Stimulated activated CD4-positive, alpha-beta T cell treated with anti-CD3 and anti-CD28 coated beads, Interleukin-15, amount 100 ng/mL, for 24 hours (primary cell): ENCODE results near the gene SLMAP.
"Not testable (repeated sequence)": the region's sequence is repeated elsewhere in the genome, so short reads cannot be mapped to it uniquely, and the experiment has no call there.

Experiments
- DNase-seq: peaks from one replicate; pipeline ENCODE4 v3.0.0-alpha.2; 2020

The SLMAP gene

DNA sequence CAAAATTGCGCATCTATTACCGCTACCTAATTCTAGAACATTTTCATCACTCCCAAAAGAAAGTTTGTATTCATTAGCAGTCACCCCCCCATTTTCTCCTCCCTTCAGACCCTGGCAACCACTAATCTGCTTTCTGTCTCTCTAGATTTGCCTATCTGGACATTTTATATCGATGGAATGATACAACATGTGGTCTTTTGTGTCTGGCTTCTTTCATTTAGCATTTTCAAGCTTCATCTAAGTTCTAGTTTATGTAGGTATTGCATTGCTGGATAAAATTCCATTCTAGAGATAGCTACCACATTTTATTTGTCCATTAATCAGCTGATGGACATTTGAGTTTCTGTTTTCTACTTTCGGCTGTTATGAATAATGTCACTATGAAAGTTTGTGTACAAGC lies 38.4 kb downstream of the SLMAP start:
- DNase-seq: no peak

DNA sequence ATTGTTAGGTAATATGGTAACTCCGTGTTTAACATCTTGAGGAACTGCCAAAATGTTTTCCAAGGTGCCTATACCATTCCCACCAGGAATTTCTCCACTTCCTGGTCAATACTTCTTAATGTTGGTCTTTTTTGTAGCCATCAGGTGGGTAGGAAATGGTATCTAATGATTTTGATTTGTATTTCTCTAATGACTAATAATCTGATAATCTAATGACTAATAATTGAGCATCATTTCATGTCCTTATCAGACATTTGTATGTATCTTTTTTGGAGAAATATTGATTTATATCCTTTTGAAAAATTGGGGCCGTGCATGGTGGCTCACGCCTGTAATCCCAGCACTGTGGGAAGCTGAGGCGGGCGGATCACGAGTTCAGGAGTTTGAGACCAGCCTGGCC lies 38.8 kb downstream of the SLMAP start:
- DNase-seq: no peak

DNA sequence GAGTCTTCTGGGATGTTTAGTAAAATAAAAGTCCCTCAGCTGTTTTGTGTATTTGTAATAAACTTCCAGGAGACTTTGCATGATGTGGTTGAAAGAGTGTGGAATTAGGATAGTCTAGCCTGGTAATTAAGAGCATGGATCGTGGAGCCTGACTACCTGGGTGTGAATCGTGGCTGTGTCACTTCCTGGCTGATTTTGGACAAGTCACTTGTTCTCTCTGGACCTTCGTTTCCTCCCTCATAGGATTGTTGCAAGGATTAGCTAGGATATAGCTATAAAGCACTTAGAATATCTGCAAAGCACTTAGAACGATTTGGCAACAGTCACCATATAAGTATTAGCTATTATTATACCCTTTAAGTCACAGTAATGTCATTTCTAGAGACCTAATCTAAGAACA lies 40.2 kb downstream of the SLMAP start:
- DNase-seq: no peak

DNA sequence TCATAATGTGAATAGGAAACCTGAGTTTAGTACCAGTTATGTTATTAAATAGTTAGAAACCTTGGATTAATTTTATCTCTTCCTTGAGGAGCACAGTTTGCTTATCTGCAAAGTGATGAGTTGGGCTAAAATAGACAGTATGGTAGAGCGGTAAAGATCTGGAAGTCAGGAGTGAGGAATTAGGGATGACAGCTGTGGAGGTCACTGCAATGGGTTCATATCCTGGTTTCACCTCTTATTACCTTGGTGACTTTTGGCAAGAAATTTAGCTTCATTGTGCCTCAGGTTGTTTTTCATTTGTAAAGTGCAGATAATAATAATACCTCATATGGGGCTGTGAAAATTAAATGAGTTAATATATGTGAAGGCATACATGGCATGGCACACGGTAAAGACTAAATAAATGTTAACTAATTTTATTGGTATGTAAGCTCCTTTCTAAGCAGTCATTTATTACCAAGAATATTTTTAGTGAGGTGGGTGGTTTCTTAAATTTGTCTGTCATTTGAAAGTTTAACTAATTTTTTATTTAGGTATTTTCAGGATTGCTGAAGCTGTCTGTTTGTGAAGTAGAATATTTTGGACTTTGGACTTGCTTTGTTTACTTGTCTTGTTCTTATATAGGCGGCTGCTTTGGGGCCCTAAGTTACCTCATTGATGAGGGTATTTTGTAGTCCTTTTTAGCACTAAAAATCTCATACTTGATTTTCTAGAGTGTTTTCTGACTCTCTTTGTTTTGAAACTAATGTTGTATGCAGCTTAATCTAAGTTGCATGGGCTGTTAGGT lies 41.8 kb downstream of the SLMAP start:
- DNase-seq: no peak

DNA sequence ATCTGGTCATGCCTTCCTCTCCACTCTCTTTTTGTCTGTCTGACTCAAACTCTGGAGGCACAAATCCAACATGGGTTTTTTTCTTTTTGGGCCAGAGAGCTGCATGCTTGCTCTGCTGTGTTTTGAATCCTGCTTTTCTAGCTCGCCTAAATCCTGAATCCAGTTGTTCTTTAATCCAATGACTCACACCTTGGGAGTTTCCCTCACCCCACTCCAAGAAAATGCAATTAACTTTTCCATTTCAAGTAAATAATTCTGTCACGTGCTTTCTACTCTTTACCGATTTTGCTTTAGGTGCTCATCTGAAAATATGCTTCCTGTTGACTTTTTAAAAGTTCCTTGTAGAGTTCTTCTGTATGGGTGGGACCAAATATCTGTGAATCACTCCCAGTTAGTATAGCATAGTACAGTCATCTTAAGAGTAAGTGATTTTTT lies 47.6 kb downstream of the SLMAP start:
- DNase-seq: no peak

DNA sequence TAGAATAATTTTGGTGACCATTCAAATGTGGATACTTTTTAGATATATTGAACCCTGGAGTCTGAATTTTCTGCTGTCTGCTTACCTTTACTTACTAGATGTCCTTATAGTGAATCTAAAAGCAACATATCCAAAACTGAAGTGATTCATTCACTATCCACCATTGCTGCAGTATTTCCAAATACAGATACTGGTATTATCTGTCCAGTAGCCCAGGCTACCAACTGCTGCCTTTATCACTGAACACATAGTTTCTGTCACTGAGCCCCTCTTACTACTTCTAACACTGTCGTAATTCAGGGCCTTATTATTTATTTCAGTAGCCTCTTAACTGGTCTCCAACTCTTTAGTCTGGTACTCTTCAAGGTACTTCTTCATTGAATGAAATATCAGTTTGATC lies 49.2 kb downstream of the SLMAP start:
- DNase-seq: no peak

DNA sequence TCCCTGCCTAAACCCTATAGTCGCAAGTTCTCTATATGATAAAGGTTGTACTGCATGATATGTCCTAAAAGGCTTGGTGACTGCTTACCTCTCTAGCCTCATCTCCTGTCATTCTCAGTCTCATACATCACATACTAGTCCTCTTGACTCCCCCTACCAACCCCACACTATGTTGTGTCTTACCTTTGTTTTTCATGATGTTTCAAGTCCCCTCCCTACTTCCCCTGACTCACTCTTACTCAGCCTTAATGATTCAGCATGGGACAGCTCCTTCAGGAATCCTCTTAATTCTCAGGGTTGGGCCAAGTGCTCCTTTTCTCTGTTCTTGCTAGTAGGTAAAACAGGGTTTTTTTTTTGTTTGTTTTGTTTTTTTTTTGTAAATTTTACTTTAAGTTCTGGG lies 49.6 kb downstream of the SLMAP start:
- peak; percentile 9 for DNase-seq

DNA sequence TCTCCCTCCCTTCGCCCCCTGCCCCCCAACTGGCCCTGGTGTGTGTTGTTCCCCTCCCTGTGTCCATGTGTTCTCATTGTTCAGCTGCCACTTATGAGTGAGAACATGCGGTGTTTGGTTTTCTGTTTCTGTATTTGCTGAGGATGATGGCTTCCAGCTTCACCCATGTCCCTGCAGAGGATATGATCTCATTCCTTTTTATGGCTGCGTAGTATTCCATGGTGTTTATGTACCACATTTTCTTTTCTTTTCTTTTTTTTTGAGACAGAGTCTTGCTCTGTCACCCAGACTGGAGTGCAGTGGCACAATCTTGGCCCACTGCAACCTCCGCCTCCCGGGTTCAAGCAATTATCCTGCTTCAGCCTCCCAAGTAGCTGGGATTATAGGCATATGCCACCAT lies 50.1 kb downstream of the SLMAP start:
- DNase-seq: not testable (repeated sequence)

DNA sequence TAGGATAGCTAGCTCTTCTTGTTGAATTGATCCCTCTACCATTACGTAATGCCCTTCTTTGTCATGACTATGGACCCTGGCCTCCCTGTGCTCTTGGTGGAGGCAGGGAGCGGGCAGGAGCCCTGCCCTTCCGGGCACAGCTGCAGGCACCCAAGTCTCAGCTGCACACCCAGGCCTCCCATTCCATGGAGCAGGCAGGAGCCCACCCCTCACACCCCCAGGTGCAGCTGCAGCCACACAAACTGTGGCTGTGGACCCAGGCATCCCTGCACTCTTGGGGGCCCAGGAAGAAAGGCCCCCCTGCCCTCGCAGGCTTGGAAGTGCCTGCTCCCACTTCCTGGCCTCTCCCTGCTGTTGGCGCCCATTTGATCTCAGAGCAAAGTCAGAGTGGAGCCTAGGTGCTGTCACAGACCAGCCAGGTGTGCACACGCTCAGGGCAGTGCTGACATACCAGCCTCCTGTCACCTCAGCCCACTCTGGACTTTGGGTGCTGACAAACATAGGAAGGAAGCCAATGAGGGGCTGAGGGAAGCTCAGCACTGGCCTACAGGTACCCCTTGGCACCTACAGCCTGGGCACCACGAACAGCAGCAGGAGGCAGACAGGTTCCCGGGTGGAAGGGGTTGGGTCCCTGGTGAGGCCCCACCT lies 53.0 kb downstream of the SLMAP start:
- DNase-seq: no peak

DNA sequence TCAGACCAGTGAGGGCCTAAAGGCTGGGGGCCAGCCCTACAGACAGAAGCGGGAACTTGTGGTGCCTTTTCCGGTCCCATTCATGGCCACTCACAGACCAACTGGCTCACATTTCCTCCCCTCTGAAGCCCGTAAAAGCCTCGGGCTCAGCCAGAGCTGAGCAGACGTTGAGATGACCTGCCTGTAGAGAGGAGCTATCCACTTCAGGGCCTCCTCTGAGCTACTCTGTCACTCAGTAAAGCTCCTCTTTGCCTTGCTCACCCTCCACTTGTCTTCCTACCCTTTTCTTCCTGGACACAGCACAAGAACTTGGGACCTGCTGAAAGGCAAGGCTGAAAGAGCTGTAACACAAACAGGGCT lies 53.5 kb downstream of the SLMAP start:
- DNase-seq: no peak

DNA sequence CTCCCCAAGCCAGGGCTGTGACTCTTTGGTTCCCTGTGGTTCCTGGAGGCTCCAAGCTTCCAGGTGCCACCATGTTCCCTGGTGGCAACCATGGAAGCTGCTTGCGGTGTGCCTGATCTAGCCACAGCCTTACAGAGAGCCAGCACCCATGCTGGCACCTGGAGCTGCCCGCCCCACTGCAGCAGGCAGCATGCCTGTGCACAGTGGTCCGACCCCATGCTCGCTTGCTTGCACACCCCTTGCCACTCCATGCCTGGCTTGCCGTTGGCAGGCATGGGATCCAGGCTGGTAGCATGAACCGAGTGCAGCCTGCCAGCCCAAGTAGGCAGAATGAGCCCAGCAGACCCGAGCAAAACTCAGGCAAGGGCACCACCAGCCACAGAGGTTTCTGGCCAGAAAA lies 53.9 kb downstream of the SLMAP start:
- no peak for DNase-seq

DNA sequence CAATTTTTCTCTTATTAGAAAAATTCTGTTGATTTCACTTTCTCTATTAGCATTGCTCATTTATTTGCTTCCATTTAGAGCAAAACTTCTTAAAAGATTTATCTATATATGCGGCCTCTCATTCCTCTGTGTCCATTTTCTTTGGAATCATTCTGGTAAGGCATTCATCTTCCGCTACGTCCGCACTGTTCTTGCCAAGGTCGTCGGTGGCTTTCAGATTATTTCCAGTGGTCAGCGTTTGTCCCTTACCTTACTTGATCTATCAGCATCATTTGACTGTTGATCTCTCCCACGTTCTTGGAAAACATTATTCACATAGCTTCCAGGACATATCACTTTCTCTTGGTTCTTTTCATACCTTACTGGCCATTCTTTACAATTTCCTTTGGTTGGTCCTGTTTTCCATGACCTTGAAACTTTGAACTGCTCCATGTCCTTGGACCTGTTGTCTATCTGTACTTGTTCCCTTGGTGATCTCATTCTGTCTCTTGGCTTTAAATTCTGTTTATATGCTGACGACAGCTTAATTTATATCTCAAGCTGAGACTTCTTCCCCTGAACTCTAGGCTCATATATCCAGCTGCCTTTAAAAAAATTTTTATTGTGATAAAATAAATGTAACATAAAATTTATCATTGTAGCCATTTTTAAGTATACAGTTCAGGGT lies 54.5 kb downstream of the SLMAP start:
- no peak for DNase-seq

DNA sequence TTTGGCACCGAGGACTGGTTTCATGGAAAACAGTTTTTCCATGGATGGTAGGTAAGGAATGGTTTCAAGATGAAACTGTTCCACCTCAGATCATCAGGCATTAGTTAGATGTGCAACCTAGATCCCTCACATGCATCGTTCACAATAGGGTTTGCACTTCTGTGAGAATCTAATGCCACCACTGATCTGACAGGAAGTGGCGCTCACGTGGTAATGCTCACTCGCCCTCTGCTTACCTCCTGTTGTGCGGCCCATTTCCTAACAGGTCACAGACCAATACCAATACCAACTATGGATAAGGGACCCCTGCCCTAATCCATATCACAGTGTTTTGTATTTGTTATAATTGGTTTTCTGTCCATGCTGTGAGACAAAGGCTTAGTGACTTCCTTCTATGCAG lies 58.9 kb downstream of the SLMAP start:
- peak; percentile 32 for DNase-seq

DNA sequence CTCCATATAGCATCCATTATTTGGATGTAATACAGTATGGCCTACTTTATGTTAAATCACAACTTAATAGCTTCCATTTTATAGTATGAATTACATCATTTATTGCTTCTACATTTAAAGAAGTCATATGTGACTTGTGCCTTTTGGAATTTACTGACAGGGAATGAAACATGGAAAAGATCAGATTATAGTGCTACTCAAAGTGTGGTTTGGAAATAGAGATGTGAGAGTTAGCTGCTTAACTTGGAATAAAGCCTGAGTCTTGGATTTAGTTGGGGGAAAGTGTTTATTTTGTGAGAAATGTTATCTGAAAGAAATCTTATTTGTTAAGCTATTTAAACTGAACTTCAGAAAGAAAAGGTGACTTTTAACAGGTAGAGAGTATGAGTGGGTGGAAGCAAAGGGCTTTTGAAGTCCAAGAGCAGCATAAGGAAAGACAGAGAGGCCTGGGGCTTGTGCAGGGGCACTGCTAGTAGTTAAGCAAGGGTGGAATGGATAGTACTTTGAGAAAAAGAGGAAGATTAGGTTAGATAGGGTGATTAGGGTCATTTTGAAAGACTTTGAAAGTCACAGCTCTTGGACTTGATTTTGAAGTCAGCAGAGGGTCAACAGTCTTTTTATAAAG lies 60.5 kb downstream of the SLMAP start:
- no peak for DNase-seq

DNA sequence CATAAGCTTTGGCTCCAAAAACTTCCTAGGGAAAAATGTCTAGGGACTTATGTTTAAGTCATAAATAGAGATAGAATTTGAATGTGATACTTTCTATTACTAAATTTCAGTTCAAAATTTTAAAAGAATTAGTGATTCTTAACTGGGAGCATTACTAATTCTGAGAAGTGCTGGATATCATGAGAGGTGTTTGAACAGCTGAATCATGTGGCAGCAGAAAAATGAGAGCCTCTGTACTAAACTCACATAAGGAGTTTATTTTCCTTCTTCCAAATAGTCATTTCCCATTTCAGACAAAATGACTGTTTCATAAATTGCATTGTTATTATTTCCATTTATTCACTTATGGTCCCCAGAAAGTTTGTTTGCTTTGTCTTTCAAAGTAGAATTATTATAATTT lies 62.7 kb downstream of the SLMAP start:
- DNase-seq: no peak

DNA sequence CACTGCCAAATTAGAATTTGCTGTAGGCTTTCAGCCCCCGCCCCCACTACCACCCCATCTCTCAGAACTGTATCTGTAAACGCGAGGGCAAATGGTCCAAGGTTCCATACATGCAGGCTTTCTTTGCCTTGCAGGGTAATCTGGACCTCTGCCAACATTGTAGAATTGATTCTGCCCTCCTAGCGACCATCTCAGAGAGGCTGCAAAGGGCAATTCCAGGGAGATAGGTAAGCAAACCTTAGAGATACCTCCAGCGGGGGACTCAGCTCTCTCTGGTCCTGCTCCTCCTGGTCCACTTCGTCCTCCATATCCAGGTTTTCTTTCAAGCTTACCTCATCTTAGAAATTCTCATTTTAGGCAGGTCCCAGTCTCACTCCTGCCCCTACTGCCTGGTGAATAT lies 64.4 kb downstream of the SLMAP start:
- DNase-seq: no peak

DNA sequence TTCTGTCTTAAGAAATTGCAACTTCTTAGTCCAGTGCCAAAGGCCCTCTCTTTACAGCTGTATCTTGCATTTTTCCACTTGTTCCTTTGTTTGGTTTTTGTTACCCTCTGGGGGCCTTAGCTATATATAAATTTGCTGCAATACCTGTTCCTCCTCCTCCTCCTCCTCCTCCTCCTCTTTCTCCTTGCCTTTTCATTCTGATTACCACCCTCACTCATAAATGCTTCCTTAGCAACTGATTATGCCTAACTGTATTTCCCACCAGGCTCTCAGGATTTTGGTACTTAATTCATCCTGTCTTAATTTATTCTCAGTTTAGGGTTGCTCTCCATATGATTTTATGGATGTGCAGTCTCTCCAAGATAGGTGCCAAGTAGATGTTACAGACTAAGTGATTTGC lies 65.7 kb downstream of the SLMAP start:
- DNase-seq: no peak

DNA sequence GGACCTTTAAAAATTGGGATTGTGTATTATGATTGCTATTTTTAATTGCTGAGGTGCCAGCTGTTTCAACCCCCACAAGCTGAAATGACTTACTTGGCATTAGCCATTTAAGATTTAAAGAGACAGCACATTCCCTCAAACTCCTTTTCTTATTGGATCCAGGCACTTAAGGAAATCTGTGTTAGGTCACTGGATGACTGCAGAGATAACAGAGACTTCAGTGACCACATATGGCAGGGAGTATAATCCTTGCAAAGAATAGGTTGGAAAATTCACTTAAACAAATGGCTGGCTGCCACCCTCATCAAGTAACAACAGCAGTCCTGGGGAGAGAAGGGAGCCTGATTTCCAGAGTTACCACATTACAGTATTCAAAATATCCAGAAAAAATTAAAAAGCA lies 66.6 kb downstream of the SLMAP start:
- DNase-seq: no peak

DNA sequence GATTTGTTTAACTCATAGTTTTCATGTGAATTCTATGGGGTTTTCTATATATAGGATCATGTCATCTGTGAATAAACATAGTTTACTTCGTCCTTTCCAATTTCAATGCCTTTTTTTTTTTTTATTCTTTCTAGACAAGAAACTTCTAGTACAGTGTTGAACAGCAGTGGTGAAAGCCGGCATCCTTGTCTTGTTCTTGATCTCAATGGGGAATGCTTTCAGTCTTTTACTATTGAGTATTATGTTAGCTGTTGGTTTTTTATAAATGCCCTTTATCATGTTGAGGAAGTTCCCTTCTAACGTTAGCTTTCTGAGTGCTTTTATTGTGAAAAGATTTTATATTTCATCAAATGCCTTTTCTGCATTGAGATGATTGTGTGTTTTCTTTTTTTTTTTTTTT lies 69.0 kb downstream of the SLMAP start:
- DNase-seq: no peak

DNA sequence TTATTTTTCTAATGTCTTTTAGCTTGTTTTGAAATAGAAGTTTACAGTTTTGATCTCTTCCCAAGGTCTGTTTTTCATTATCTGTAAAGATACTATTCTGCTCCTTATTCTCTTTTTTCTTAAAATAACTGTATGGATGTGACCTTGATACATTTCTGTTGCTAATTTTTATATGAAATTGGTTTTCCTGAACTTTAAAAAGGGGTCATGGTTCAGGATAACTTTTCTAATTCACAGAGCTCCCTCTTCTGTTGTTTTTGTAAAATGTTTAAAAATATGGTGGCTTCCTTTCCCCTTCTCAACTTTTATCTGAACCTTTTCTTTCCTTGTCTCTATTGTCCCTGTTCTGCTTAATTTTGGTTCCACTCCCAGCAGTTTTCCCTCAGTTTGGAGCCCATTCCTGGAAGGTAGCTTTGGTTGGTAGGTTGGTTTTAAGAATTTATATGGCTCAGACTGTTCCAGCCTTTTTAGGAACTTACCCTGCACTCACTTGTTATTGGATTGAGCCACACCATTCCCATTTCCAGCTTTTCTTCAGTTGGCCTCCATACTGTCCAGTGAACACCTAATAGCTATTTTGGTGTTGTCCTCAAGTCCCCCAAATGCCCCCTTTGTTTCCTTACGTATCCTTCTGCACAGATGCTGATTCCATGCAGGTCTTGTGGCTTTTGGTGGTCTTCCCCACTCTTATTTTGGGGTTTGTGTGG lies 70.3 kb downstream of the SLMAP start:
- DNase-seq: no peak

DNA sequence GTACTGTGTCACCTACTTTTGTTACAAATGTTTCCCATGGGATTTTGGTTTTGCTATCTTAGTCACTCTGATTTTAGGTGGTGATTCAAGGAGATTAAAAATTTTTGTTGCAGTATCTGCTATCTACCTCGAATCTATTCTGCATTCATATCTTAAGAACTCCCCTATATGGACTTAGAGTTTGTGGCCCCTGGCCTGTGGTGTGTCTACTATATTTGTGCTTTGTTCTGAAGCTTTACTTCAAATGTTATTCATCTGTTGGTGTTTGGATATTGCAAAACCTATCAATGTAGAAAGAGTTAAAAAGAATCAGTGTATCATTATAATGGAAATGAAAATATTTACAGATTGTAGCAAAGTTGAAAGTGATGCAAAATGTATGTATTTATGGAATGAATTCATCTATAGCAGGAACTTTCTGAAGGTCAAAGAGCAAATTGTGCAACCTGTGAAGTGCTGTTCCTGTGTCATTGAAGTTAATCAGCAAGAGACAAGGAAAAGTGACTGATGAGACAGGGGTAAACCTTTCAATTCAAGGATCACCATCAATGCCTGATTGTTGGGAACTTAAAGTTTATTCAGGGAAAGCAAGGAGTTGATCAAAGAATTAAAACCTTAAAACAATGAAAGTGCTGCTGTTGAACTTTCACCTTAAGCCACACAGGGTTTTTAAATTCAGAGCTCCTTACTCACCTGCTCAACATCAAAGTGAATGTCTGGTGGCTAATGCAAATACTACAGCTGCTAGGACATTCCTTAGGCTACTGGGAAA lies 71.0 kb downstream of the SLMAP start:
- DNase-seq: no peak

DNA sequence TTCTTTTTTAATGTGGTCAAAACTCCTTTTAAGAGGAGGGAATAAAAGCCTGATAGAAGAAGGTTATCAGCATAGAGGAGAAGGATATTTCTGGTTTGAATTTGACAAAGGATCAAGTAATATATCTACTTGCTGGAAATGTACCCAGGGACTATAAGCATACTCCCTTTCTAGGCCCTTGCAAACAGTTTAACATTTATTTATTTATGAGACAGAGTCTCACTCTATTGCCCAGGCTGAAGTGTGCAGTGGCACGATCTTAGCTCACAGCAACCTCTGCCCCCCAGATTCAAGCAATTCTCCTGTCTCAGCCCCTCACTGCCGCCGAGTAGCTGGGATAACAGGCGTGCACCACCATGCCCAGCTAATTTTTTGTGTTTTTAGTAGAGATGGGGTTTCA lies 71.6 kb downstream of the SLMAP start:
- no peak for DNase-seq
